ENCODE measurements around the gene MAPK8IP2. TPM values are rescaled to one million over a fixed set of nuclear protein-coding genes. Genes with fewer than 3 reads are reported as not detected.

MAPK8IP2 gene
- polyA plus RNA-seq, 1 of the 3 experiments (the other 2 are of a cell fraction) = 2.7 TPM

DNA sequence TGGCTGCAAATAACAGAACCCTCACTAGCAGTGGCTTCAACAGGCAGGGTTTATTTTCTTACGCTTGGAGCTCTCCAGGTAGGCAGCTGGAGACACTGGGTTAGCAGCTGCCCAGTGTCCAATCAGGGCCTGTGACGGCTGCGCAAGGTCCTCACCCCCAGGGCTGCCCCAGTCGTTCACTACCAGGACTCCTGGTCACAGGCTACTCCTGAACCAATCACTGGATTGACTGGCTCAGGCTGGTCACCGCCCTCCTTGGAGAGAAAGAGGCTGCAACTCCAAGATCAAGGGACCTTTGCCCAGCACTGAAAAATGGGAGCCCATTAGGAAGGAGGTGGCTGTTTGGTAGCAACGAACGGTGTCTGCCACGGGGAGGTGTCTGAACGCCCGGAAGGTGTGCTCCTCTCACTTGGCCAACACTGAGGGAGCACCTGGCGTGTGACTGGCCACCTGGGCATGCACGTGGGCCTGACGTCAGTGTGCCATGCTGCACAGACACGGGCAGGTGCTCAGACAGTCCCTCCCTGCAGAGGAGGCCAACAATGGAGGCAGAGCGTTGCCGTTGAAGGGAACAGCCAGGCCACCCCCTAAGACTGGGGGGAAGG is 22.2 kb downstream of the MAPK8IP2 start (continued):
- TF ChIP-seq, protein P1, sequence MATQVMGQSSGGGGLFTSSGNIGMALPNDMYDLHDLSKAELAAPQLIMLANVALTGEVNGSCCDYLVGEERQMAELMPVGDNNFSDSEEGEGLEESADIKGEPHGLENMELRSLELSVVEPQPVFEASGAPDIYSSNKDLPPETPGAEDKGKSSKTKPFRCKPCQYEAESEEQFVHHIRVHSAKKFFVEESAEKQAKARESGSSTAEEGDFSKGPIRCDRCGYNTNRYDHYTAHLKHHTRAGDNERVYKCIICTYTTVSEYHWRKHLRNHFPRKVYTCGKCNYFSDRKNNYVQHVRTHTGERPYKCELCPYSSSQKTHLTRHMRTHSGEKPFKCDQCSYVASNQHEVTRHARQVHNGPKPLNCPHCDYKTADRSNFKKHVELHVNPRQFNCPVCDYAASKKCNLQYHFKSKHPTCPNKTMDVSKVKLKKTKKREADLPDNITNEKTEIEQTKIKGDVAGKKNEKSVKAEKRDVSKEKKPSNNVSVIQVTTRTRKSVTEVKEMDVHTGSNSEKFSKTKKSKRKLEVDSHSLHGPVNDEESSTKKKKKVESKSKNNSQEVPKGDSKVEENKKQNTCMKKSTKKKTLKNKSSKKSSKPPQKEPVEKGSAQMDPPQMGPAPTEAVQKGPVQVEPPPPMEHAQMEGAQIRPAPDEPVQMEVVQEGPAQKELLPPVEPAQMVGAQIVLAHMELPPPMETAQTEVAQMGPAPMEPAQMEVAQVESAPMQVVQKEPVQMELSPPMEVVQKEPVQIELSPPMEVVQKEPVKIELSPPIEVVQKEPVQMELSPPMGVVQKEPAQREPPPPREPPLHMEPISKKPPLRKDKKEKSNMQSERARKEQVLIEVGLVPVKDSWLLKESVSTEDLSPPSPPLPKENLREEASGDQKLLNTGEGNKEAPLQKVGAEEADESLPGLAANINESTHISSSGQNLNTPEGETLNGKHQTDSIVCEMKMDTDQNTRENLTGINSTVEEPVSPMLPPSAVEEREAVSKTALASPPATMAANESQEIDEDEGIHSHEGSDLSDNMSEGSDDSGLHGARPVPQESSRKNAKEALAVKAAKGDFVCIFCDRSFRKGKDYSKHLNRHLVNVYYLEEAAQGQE (IDR thresholded peaks at IDR 0.05; ENCODE audit: low read depth, low read length) = no peak
- TF ChIP-seq RAD21 (IDR thresholded peaks at IDR 0.05; ENCODE audit: low read length) = no peak
- no peak for TF ChIP-seq RFX5 (IDR thresholded peaks at IDR 0.05; ENCODE audit: low read length)

DNA sequence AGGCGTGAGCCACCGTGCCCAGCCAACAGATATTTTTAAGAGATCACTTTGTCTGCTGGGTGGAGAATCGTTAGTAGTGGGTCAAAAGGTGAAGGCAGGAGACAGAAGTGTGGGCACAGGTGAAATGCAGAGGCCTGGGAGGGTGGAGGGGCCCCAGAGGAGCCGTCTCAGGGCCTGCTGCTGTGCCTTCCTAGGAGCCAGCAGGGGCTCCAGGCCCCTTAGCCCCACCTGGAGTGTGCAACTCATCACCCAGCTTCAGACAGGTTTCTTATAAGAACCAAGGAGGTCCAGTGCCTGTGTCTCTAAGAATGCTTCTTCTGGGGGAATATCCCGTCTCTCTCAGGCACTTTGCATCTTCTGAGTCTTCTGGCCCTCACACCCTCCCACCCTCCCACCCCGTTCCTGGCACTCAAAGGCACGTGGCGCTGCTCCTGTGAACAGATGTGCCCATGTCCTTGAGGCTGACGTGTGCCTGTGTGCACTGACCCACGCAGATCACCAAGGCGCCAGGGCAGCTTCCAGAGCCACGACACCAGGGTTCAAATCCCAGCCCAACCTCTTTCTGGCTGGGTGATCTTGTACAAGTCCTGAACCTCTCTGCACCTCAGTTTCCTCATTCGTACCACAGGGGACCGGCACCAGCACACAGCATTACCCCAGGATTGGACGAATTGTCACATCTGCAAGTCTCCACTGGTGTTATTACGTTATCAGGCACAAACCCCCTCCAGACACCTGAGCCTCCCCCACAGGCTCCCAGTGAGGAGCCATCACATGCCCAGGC is 23.9 kb downstream of the MAPK8IP2 start:
- no peak overlapping the region for H2AFZ ChIP-seq (ENCODE audit: low read depth)
- H3K9ac ChIP-seq = no peak overlapping the region
- H3K79me2 ChIP-seq (ENCODE audit: insufficient read depth) = peaks cover 7% of the 10 kb centered on the region; the same call in 1 of the 2 replicates
- no peaks in the 10 kb centered on the region for H3K9me3 ChIP-seq
- POLR2A ChIA-PET = no interaction called here
- peaks cover 0 to 6% of the 10 kb centered on the region in 2 experiments for H3K36me3 ChIP-seq (replicated peaks in 1 of 2; ENCODE audit: control insufficient read depth in 1 of 2, insufficient read depth in 2 of 2, low read length in 1 of 2)
- TF ChIP-seq YY1 (IDR thresholded peaks at IDR 0.05; ENCODE audit: low read depth) (no peak), TEAD4 (IDR thresholded peaks at IDR 0.05; ENCODE audit: borderline replicate concordance, insufficient read depth) (no peak), ELF1 (IDR thresholded peaks at IDR 0.05) (no peak), NRF1 (IDR thresholded peaks at IDR 0.05; ENCODE audit: low read depth, low read length) (no peak)
- TF ChIP-seq, protein P2, sequence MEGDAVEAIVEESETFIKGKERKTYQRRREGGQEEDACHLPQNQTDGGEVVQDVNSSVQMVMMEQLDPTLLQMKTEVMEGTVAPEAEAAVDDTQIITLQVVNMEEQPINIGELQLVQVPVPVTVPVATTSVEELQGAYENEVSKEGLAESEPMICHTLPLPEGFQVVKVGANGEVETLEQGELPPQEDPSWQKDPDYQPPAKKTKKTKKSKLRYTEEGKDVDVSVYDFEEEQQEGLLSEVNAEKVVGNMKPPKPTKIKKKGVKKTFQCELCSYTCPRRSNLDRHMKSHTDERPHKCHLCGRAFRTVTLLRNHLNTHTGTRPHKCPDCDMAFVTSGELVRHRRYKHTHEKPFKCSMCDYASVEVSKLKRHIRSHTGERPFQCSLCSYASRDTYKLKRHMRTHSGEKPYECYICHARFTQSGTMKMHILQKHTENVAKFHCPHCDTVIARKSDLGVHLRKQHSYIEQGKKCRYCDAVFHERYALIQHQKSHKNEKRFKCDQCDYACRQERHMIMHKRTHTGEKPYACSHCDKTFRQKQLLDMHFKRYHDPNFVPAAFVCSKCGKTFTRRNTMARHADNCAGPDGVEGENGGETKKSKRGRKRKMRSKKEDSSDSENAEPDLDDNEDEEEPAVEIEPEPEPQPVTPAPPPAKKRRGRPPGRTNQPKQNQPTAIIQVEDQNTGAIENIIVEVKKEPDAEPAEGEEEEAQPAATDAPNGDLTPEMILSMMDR (IDR thresholded peaks at IDR 0.05) = no peak
- TF ChIP-seq, protein P3, sequence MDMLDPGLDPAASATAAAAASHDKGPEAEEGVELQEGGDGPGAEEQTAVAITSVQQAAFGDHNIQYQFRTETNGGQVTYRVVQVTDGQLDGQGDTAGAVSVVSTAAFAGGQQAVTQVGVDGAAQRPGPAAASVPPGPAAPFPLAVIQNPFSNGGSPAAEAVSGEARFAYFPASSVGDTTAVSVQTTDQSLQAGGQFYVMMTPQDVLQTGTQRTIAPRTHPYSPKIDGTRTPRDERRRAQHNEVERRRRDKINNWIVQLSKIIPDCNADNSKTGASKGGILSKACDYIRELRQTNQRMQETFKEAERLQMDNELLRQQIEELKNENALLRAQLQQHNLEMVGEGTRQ (IDR thresholded peaks at IDR 0.05; ENCODE audit: borderline replicate concordance, low read depth, low read length) = no peak
- TF ChIP-seq, protein P4, sequence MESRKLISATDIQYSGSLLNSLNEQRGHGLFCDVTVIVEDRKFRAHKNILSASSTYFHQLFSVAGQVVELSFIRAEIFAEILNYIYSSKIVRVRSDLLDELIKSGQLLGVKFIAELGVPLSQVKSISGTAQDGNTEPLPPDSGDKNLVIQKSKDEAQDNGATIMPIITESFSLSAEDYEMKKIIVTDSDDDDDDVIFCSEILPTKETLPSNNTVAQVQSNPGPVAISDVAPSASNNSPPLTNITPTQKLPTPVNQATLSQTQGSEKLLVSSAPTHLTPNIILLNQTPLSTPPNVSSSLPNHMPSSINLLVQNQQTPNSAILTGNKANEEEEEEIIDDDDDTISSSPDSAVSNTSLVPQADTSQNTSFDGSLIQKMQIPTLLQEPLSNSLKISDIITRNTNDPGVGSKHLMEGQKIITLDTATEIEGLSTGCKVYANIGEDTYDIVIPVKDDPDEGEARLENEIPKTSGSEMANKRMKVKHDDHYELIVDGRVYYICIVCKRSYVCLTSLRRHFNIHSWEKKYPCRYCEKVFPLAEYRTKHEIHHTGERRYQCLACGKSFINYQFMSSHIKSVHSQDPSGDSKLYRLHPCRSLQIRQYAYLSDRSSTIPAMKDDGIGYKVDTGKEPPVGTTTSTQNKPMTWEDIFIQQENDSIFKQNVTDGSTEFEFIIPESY (IDR thresholded peaks at IDR 0.05; ENCODE audit: borderline replicate concordance, low read depth) = no peak
- TF ChIP-seq, protein P1 (IDR thresholded peaks at IDR 0.05; ENCODE audit: low read depth, low read length) = no peak
- TF ChIP-seq, protein P5, sequence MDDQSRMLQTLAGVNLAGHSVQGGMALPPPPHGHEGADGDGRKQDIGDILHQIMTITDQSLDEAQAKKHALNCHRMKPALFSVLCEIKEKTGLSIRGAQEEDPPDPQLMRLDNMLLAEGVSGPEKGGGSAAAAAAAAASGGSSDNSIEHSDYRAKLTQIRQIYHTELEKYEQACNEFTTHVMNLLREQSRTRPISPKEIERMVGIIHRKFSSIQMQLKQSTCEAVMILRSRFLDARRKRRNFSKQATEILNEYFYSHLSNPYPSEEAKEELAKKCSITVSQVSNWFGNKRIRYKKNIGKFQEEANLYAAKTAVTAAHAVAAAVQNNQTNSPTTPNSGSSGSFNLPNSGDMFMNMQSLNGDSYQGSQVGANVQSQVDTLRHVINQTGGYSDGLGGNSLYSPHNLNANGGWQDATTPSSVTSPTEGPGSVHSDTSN (IDR thresholded peaks at IDR 0.05) = no peak
- H3F3A ChIP-seq (replicated peaks; ENCODE audit: insufficient read depth) = peaks cover 2% of the 10 kb centered on the region
- no peaks in the 10 kb centered on the region for H3K9me2 ChIP-seq
- DNase-seq = no peak
- H3K4me1 ChIP-seq (ENCODE audit: control insufficient read depth in 1 of 2, insufficient read depth in 2 of 2, low read depth in 1 of 2, low read length in 1 of 2) = peaks cover 0 to 32% of the 10 kb centered on the region in 2 experiments; a peak in 2 of 4 replicates
- H3K27me3 ChIP-seq (ENCODE audit: insufficient read depth) = no peaks in the 10 kb centered on the region
- H3K27ac ChIP-seq (ENCODE audit: low read depth in 2 of 2, low read length in 1 of 2) = no peak overlapping the region
- no peaks in the 10 kb centered on the region for H4K20me1 ChIP-seq (ENCODE audit: insufficient read depth)
- H3K4me2 ChIP-seq = no peak overlapping the region
- no peak overlapping the region for H3K4me3 ChIP-seq (ENCODE audit: low read depth in 2 of 2, low read length in 1 of 2)
- CTCF ChIA-PET = no interaction called here
- 90% methylated on average over 15 of the region's 16 CpGs for WGBS (ENCODE audit: low lambda C conversion rate)
